ENCODE measurements around the gene MRPS31.

Gene MRPS31

GRCh38 chr13:40803316-40803715 lies 32.3 kb upstream of the MRPS31 start:
- no peak for TF ChIP-seq POLR2AphosphoS5 (IDR thresholded peaks at IDR 0.05; ENCODE audit: low read depth, low read length)
- no peak for TF ChIP-seq SIN3A (IDR thresholded peaks at IDR 0.05; ENCODE audit: borderline replicate concordance, insufficient read depth, low read length)
- no peak for TF ChIP-seq REST (IDR thresholded peaks at IDR 0.05; ENCODE audit: insufficient read depth in 1 of 2, low read depth in 2 of 2, low read length in 2 of 2)
- TF ChIP-seq TAF1 (IDR thresholded peaks at IDR 0.05; ENCODE audit: borderline replicate concordance, insufficient read depth, low read length), result no peak
- TF ChIP-seq FOXP2 (optimal IDR thresholded peaks at IDR 0.05; ENCODE audit: borderline replicate concordance, extremely low read depth, extremely low read length, insufficient read depth), result no peak

GRCh38 chr13:40801255-40802217 lies 30.5 kb upstream of the MRPS31 start:
- TF ChIP-seq REST (IDR thresholded peaks at IDR 0.05; ENCODE audit: insufficient read depth in 1 of 2, low read depth in 2 of 2, low read length in 2 of 2) (no peak), SIN3A (IDR thresholded peaks at IDR 0.05; ENCODE audit: borderline replicate concordance, insufficient read depth, low read length) (no peak), TAF1 (IDR thresholded peaks at IDR 0.05; ENCODE audit: borderline replicate concordance, insufficient read depth, low read length) (no peak), FOXP2 (optimal IDR thresholded peaks at IDR 0.05; ENCODE audit: borderline replicate concordance, extremely low read depth, extremely low read length, insufficient read depth) (no peak), POLR2AphosphoS5 (IDR thresholded peaks at IDR 0.05; ENCODE audit: low read depth, low read length) (no peak)

GRCh38 chr13:40800559-40800958 lies 29.6 kb upstream of the MRPS31 start:
- TF ChIP-seq FOXP2 (optimal IDR thresholded peaks at IDR 0.05; ENCODE audit: borderline replicate concordance, extremely low read depth, extremely low read length, insufficient read depth) (no peak), SIN3A (IDR thresholded peaks at IDR 0.05; ENCODE audit: borderline replicate concordance, insufficient read depth, low read length) (no peak), REST (IDR thresholded peaks at IDR 0.05; ENCODE audit: insufficient read depth in 1 of 2, low read depth in 2 of 2, low read length in 2 of 2) (no peak), TAF1 (IDR thresholded peaks at IDR 0.05; ENCODE audit: borderline replicate concordance, insufficient read depth, low read length) (no peak), POLR2AphosphoS5 (IDR thresholded peaks at IDR 0.05; ENCODE audit: low read depth, low read length) (no peak)

- TF ChIP-seq FOXP2 (optimal IDR thresholded peaks at IDR 0.05; ENCODE audit: borderline replicate concordance, extremely low read depth, extremely low read length, insufficient read depth) (no peak), SIN3A (IDR thresholded peaks at IDR 0.05; ENCODE audit: borderline replicate concordance, insufficient read depth, low read length) (no peak), POLR2AphosphoS5 (IDR thresholded peaks at IDR 0.05; ENCODE audit: low read depth, low read length) (no peak), TAF1 (IDR thresholded peaks at IDR 0.05; ENCODE audit: borderline replicate concordance, insufficient read depth, low read length) (no peak), REST (IDR thresholded peaks at IDR 0.05; ENCODE audit: insufficient read depth in 1 of 2, low read depth in 2 of 2, low read length in 2 of 2) (no peak)
Measured at GRCh38 chr13:40799508-40799907, 28.5 kb upstream of the MRPS31 start.

All from PFSK-1 (cell line).